Activated B cell treated with CpG ODN at 0.5 μM for 24 hours (primary cell): ENCODE data around the gene BCL10. TPM values are rescaled to one million over a fixed set of nuclear protein-coding genes. Genes with fewer than 3 reads are reported as not detected.

ENCODE experiments used
- ATAC-seq: fragments of 200-7000 bp; cut with Tn5 transposase; one replicate; pipeline ENCODE4 v1.10.0; 2021; ENCODE audit warnings: low read depth, mild to moderate bottlenecking, moderate library complexity
- CTCF ChIA-PET: fragments of 350-600 bp; sonication (Branson Sonifier 250); formaldehyde crosslinking; loops from one replicate; lab custom pipeline; 2021; ENCODE audit warnings: antibody characterized with exemption; lab: Charles Lee
- POLR2A ChIA-PET: fragments of 350-600 bp; sonication (Branson Sonifier 250); formaldehyde crosslinking; loops from one replicate; lab custom pipeline; 2021; ENCODE audit warnings: antibody characterized with exemption; lab: Charles Lee
- DNase-seq: peaks from one replicate; pipeline ENCODE4 v3.0.0; 2022
- H3K27ac Mint-ChIP-seq: one replicate; pipeline ENCODE4 v1.8.0; 2020; ENCODE audit warnings: mixed read lengths
- H3K27me3 Mint-ChIP-seq: one replicate; pipeline ENCODE4 v1.8.0; 2021; ENCODE audit warnings: mixed read lengths
- H3K36me3 Mint-ChIP-seq: one replicate; pipeline ENCODE4 v1.8.0; 2021; ENCODE audit warnings: low read depth, mixed read lengths
- H3K4me1 Mint-ChIP-seq: one replicate; pipeline ENCODE4 v1.8.0; 2021; ENCODE audit warnings: mixed read lengths
- H3K4me3 Mint-ChIP-seq: one replicate; pipeline ENCODE4 v1.8.0; 2020; ENCODE audit warnings: mild to moderate bottlenecking, mixed read lengths
- H3K9me3 Mint-ChIP-seq: one replicate; pipeline ENCODE4 v1.8.0; 2020; ENCODE audit warnings: mixed read lengths
- CTCF ChIP-seq: fragments of 200-600 bp; IDR thresholded peaks from one replicate; pipeline ENCODE4 v1.8.0; 2022; ENCODE audit warnings: antibody characterized with exemption, mild to moderate bottlenecking
- intact Hi-C: fragments of 100-400 bp; cut with micrococcal nuclease; formaldehyde crosslinking; loops from one replicate; pipeline ENCODE4 v1.15.1; 2024
- total RNA-seq: library from RNA; stranded (reverse); gene quantifications from 2 replicates; pipeline ENCODE4 v1.2.3, GENCODE V29; 2022

BCL10 gene
- total RNA-seq, 1 donor from 2014 or later: 52.5 TPM

- DNase-seq (no peak), ATAC-seq (no peak)
- Mint-ChIP-seq H3K4me1 (peaks cover 3% of the 10 kb centered on the region), H3K9me3 (no peaks in the 10 kb centered on the region), H3K4me3 (no peak overlapping the region), H3K36me3 (peaks cover 8% of the 10 kb centered on the region), H3K27me3 (no peaks in the 10 kb centered on the region), H3K27ac (no peak overlapping the region)
- intact Hi-C loops: no loop called here
- ChIA-PET CTCF (interaction anchor here (2.0 kb wide), 1 partner anchor 9 kb away, joined by 5 read pairs; no protein-coding TSS in a partner anchor), POLR2A (no interaction called here)
- no peak for TF ChIP-seq CTCF
Observed at GRCh38 chr1:85245456-85245855, 31.0 kb downstream of the BCL10 start.

DNA sequence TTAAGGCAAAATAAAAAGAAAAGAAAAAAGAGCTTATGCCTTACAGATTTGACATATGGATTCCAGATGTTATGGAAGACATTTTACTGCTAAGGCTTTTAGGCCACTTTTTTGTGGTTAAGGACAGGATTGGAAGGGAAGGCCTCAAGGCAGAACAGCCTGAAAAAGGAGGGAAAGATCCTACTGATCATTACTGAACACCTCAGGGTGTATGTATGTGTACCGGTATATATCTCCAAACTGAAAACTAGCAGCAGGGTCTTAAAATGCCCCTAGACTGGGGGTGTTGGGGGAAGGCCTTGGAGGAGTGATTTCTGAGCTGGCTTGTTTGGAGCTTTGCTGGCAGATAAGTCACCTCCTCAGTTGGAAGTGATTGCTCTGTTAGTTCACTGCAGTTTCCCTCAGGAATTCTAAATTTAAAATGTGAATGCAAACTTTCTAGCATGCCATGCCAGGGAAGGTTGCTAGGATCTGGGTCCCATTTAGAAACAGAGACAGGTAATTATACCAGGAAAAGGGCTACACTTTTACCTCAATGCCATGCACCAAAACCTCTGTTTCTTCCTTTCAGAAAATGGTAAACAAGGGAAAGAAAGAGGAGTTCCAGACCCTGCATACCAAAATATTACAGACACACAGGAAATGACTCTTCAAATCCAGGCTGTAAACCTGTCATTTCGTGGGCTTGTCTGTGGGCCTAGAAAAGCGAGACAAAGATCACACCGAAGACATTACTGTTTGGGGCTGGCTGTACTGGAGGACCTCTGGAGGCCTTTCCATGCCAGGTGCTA lies 32.0 kb downstream of the BCL10 start:
- no peaks in the 10 kb centered on the region for H3K36me3 Mint-ChIP-seq
- no peak overlapping the region for H3K27ac Mint-ChIP-seq
- TF ChIP-seq CTCF: no peak
- ChIA-PET CTCF (interaction anchor here (2.0 kb wide), 1 partner anchor 10 kb away, joined by 5 read pairs; no protein-coding TSS in a partner anchor), POLR2A (no interaction called here)
- intact Hi-C loops: no loop called here
- no peak for DNase-seq
- no peaks in the 10 kb centered on the region for H3K27me3 Mint-ChIP-seq
- no peak overlapping the region for H3K4me3 Mint-ChIP-seq
- H3K9me3 Mint-ChIP-seq: no peaks in the 10 kb centered on the region
- ATAC-seq: no peak
- peaks cover 3% of the 10 kb centered on the region for H3K4me1 Mint-ChIP-seq

GRCh38 chr1:85243372-85243771 lies 33.1 kb downstream of the BCL10 start:
- ChIA-PET POLR2A (no interaction called here), CTCF (no interaction called here)
- H3K36me3 Mint-ChIP-seq: no peaks in the 10 kb centered on the region
- intact Hi-C loops: no loop called here
- peaks cover 3% of the 10 kb centered on the region for H3K4me1 Mint-ChIP-seq
- no peaks in the 10 kb centered on the region for H3K27me3 Mint-ChIP-seq
- no peak for TF ChIP-seq CTCF
- no peak for ATAC-seq
- no peak overlapping the region for H3K4me3 Mint-ChIP-seq
- no peak for DNase-seq
- no peaks in the 10 kb centered on the region for H3K9me3 Mint-ChIP-seq
- H3K27ac Mint-ChIP-seq: no peak overlapping the region

- intact Hi-C loops: no loop called here
Observed at GRCh38 chr1:85240643-85241042, 35.8 kb downstream of the BCL10 start.

More at GRCh38 chr1:85240643-85241042, 35.8 kb downstream of the BCL10 start:
- no peaks in the 10 kb centered on the region for H3K9me3 Mint-ChIP-seq
- H3K27me3 Mint-ChIP-seq: no peaks in the 10 kb centered on the region
- no peaks in the 10 kb centered on the region for H3K36me3 Mint-ChIP-seq
- no peak overlapping the region for H3K4me3 Mint-ChIP-seq
- ATAC-seq (no peak), DNase-seq (no peak)
- TF ChIP-seq CTCF: no peak
- no peak overlapping the region for H3K27ac Mint-ChIP-seq
- POLR2A ChIA-PET: no interaction called here
- CTCF ChIA-PET: interaction anchor here (1.2 to 1.7 kb wide), 3 partner anchors 10 to 296 kb away, joined by 3 to 7 read pairs (median 5); no protein-coding TSS in a partner anchor
- H3K4me1 Mint-ChIP-seq: peaks cover 3% of the 10 kb centered on the region
